Gastroesophageal sphincter (tissue), 3 donors: Measurements from ENCODE around the gene NLRC3.

Experiments used
- EP300 ChIP-seq: sonication (generic); formaldehyde crosslinking; IDR thresholded peaks from one replicate; pipeline ENCODE4 v1.6.1; 2017; ENCODE audit warnings: antibody characterized with exemption, mild to moderate bottlenecking
- POLR2A ChIP-seq, 2 donors: fragments of 450-650 bp; IDR thresholded peaks; one replicate each; pipeline ENCODE4 v1.6.1; 2017; ENCODE audit warnings: antibody characterized with exemption in 2 of 2, mild to moderate bottlenecking in 2 of 2, moderate library complexity in 1 of 2
- POLR2AphosphoS5 ChIP-seq: sonication (generic); formaldehyde crosslinking; IDR thresholded peaks from one replicate; pipeline ENCODE4 v1.6.1; 2017; ENCODE audit warnings: antibody characterized with exemption
- TF ChIP-seq, protein P1 (sequence below), 4 experiments: fragments of 200-600 bp in 2 of 4; fragments of 450-650 bp in 2 of 4; sonication (generic) in 1 of 4; IDR thresholded peaks; one replicate each; pipeline ENCODE4 v1.5.1; 2017 to 2019; ENCODE audit warnings: antibody characterized with exemption in 4 of 4, mild to moderate bottlenecking in 2 of 4, moderate library complexity in 2 of 4

DNA sequence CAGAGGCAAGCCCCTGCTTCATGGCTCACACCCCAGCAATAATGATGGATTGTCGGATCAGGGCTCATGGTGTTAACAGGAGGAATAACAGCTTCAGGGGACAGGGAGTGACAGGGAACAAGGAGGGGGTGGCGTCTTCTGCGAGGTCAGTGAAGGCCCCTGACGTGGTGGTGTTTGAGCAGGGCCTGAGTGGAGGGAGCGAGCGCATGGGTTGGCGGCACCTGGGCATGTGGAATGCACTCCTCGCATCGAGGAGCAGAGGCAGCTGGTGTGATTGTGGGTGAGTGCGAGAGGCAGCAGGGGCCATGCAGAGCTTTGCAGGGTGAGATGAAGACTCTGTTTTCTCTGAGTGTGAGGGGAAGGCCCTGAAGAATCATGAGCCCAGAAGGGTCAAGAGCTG, 43.1 kb downstream of the NLRC3 start:
- TF ChIP-seq POLR2AphosphoS5 (no peak), POLR2A (IDR thresholded peaks at IDR 0.05) (no peak), EP300 (no peak)
- TF ChIP-seq, protein P1, sequence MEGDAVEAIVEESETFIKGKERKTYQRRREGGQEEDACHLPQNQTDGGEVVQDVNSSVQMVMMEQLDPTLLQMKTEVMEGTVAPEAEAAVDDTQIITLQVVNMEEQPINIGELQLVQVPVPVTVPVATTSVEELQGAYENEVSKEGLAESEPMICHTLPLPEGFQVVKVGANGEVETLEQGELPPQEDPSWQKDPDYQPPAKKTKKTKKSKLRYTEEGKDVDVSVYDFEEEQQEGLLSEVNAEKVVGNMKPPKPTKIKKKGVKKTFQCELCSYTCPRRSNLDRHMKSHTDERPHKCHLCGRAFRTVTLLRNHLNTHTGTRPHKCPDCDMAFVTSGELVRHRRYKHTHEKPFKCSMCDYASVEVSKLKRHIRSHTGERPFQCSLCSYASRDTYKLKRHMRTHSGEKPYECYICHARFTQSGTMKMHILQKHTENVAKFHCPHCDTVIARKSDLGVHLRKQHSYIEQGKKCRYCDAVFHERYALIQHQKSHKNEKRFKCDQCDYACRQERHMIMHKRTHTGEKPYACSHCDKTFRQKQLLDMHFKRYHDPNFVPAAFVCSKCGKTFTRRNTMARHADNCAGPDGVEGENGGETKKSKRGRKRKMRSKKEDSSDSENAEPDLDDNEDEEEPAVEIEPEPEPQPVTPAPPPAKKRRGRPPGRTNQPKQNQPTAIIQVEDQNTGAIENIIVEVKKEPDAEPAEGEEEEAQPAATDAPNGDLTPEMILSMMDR (IDR thresholded peaks at IDR 0.05), result no peak
